Measurements from ENCODE around the gene NOL3.

The NOL3 gene

GRCh38 chr16:67149276-67150046, 20.9 kb upstream of the NOL3 start:
- no peak for TF ChIP-seq CTCF (conservative IDR thresholded peaks at IDR 0.05)
- H3K27ac ChIP-seq = no peak overlapping the region

GRCh38 chr16:67150047-67150832, 20.1 kb upstream of the NOL3 start:
- TF ChIP-seq CTCF (conservative IDR thresholded peaks at IDR 0.05) = no peak
- H3K27ac ChIP-seq = no peak overlapping the region

- no peak within 1 kb of the TSS for H3K27ac ChIP-seq
- TF ChIP-seq CTCF (conservative IDR thresholded peaks at IDR 0.05) = no peak
These were observed 19.4 kb upstream of the NOL3 start, which contains the start of gene B3GNT9 for GRCh38 chr16:67150833-67151396. TSS of gene B3GNT9 (minus strand) at chr16:67150998. CDS start at chr16:67150485, 513 bp downstream.

- no peak overlapping the region for H3K27ac ChIP-seq
- no peak for TF ChIP-seq CTCF (conservative IDR thresholded peaks at IDR 0.05)
These were observed 18.8 kb upstream of the NOL3 start for GRCh38 chr16:67151431-67152097.

- TF ChIP-seq CTCF (conservative IDR thresholded peaks at IDR 0.05) = no peak
- no peak overlapping the region for H3K27ac ChIP-seq
These were observed 15.6 kb upstream of the NOL3 start for GRCh38 chr16:67154578-67155294.

- H3K27ac ChIP-seq = no peak overlapping the region
- TF ChIP-seq CTCF (conservative IDR thresholded peaks at IDR 0.05) = peak; percentile 94
These were observed 14.8 kb upstream of the NOL3 start for GRCh38 chr16:67155295-67156142.
